Measurements from ENCODE around the gene SRGAP1.
"Not testable (repeated sequence)": the region's sequence is repeated elsewhere in the genome, so short reads cannot be mapped to it uniquely, and the experiment has no call there.

Gene SRGAP1

GRCh38 chr12:64110864-64111263 is 266.4 kb downstream of the SRGAP1 start:
- TF ChIP-seq CTCF (IDR thresholded peaks at IDR 0.05; ENCODE audit: low read depth, low read length, missing control alignments), result no peak
- H3K36me3 ChIP-seq (replicated peaks), result peaks cover 11% of the 10 kb centered on the region
- no peaks in the 10 kb centered on the region for H3K27me3 ChIP-seq (replicated peaks)
- in situ Hi-C loops (cut with HindIII; ENCODE audit: low pct_ligation_motif_present, low sequenced_read_pairs), result no loop called here
- no peak overlapping the region for H3K4me3 ChIP-seq (ENCODE audit: low read depth, low read length)
- no peak for DNase-seq
- H3K27ac ChIP-seq, result no peak overlapping the region

GRCh38 chr12:64116969-64117368 is 272.5 kb downstream of the SRGAP1 start:
- Histone ChIP-seq H3K27ac (no peak overlapping the region), H3K36me3 (replicated peaks) (peaks cover 3% of the 10 kb centered on the region), H3K4me3 (ENCODE audit: low read depth, low read length) (no peak overlapping the region), H3K27me3 (replicated peaks) (no peaks in the 10 kb centered on the region)
- no peak for DNase-seq
- no peak for TF ChIP-seq CTCF (IDR thresholded peaks at IDR 0.05; ENCODE audit: low read depth, low read length, missing control alignments)
- in situ Hi-C loops (cut with HindIII; ENCODE audit: low pct_ligation_motif_present, low sequenced_read_pairs), result no loop called here

GRCh38 chr12:64120568-64120967 is 276.1 kb downstream of the SRGAP1 start:
- no peak overlapping the region for H3K27ac ChIP-seq
- H3K27me3 ChIP-seq (replicated peaks), result no peaks in the 10 kb centered on the region
- H3K36me3 ChIP-seq (replicated peaks), result peaks cover 3% of the 10 kb centered on the region
- no peak for TF ChIP-seq CTCF (IDR thresholded peaks at IDR 0.05; ENCODE audit: low read depth, low read length, missing control alignments)
- H3K4me3 ChIP-seq (ENCODE audit: low read depth, low read length), result no peak overlapping the region
- DNase-seq, result no peak
- in situ Hi-C loops (cut with HindIII; ENCODE audit: low pct_ligation_motif_present, low sequenced_read_pairs), result no loop called here

GRCh38 chr12:64121086-64121485 is 276.6 kb downstream of the SRGAP1 start:
- in situ Hi-C loops (cut with HindIII; ENCODE audit: low pct_ligation_motif_present, low sequenced_read_pairs), result not testable (repeated sequence)

GRCh38 chr12:64122154-64122553 is 277.7 kb downstream of the SRGAP1 start:
- no peak for DNase-seq
- H3K36me3 ChIP-seq (replicated peaks), result peaks cover 4% of the 10 kb centered on the region
- TF ChIP-seq CTCF (IDR thresholded peaks at IDR 0.05; ENCODE audit: low read depth, low read length, missing control alignments), result no peak
- H3K27ac ChIP-seq, result no peak overlapping the region
- no peaks in the 10 kb centered on the region for H3K27me3 ChIP-seq (replicated peaks)
- H3K4me3 ChIP-seq (ENCODE audit: low read depth, low read length), result no peak overlapping the region
- in situ Hi-C loops (cut with HindIII; ENCODE audit: low pct_ligation_motif_present, low sequenced_read_pairs), result no loop called here

More at GRCh38 chr12:64121086-64121485, 276.6 kb downstream of the SRGAP1 start:
- not testable (repeated sequence) for DNase-seq; H3K27ac ChIP-seq; H3K36me3 ChIP-seq (replicated peaks); H3K4me3 ChIP-seq (ENCODE audit: low read depth, low read length); H3K27me3 ChIP-seq (replicated peaks)

- Histone ChIP-seq H3K27ac (no peak overlapping the region), H3K27me3 (replicated peaks) (no peaks in the 10 kb centered on the region), H3K4me3 (ENCODE audit: low read depth, low read length) (no peak overlapping the region), H3K36me3 (replicated peaks) (peaks cover 9% of the 10 kb centered on the region)
- no peak for DNase-seq
- no peak for TF ChIP-seq CTCF (IDR thresholded peaks at IDR 0.05; ENCODE audit: low read depth, low read length, missing control alignments)
- in situ Hi-C loops (cut with HindIII; ENCODE audit: low pct_ligation_motif_present, low sequenced_read_pairs), result no loop called here
Observed at GRCh38 chr12:64122995-64123394, 278.5 kb downstream of the SRGAP1 start.
